ENCODE measurements around the gene CFB. TPM values are rescaled to one million over a fixed set of nuclear protein-coding genes. Genes with fewer than 3 reads are reported as not detected.
A peak's percentile ranks its signal among the peaks of the same experiment; 100 is the strongest.

The CFB gene
- 22.6 and 25.5 TPM in 2 replicates for total RNA-seq (2021)
- Bru-seq, nascent RNA, result percentile 9 among the genes with signal in this experiment
- percentile 52 among the genes with signal in this experiment for BruChase-seq, experiment 1, labeled RNA remaining after a 2-hour chase
- percentile 40 among the genes with signal in this experiment for BruChase-seq, experiment 2, labeled RNA remaining after a 6-hour chase
- long read RNA-seq, transcript CFB-271 (18 exons, 2,862 nt), result major isoform, 24 of 31 reads
- long read RNA-seq, partial matches to known transcripts, result 5 of 31 reads
- long read RNA-seq, other reads (novel, unspliced or antisense), result 2 of 31 reads

- H3K36me3 ChIP-seq (ENCODE audit: low read depth), result no peaks in the 10 kb centered on the region
- TF ChIP-seq, protein P1, sequence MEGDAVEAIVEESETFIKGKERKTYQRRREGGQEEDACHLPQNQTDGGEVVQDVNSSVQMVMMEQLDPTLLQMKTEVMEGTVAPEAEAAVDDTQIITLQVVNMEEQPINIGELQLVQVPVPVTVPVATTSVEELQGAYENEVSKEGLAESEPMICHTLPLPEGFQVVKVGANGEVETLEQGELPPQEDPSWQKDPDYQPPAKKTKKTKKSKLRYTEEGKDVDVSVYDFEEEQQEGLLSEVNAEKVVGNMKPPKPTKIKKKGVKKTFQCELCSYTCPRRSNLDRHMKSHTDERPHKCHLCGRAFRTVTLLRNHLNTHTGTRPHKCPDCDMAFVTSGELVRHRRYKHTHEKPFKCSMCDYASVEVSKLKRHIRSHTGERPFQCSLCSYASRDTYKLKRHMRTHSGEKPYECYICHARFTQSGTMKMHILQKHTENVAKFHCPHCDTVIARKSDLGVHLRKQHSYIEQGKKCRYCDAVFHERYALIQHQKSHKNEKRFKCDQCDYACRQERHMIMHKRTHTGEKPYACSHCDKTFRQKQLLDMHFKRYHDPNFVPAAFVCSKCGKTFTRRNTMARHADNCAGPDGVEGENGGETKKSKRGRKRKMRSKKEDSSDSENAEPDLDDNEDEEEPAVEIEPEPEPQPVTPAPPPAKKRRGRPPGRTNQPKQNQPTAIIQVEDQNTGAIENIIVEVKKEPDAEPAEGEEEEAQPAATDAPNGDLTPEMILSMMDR (conservative IDR thresholded peaks at IDR 0.05), result no peak
- TF ChIP-seq EZH2 (IDR thresholded peaks at IDR 0.05; ENCODE audit: low read depth), result no peak
- peaks cover 33% of the 10 kb centered on the region; the same call in 1 of the 2 replicates for H3F3A ChIP-seq (ENCODE audit: insufficient read depth, low read depth)
- POLR2A ChIA-PET (ENCODE audit: unreplicated experiment), result interaction anchor here (0.6 to 1.1 kb wide), 9 partner anchors 12 to 1022 kb away, joined by 3 to 6 read pairs (median 4); partner anchors contain the start of genes ATF6B, BRD2 and DXO
- H3K4me3 ChIP-seq, result peak within 1 kb of the TSS; percentile 36; the same call in 1 of the 2 replicates
- CTCF ChIA-PET, result interaction anchor here (0.6 to 0.7 kb wide), 3 partner anchors 83 to 221 kb away, joined by 3 read pairs; no protein-coding TSS in a partner anchor
- H3K9me2 ChIP-seq (ENCODE audit: insufficient read depth), result no peaks in the 10 kb centered on the region; the same call in 1 of the 2 replicates
- peak within 1 kb of the TSS; percentile 81 for H3K27ac ChIP-seq
- H3K4me2 ChIP-seq, result peak within 1 kb of the TSS; percentile 85
- H3K9me3 ChIP-seq (ENCODE audit: insufficient read depth, low read depth), result no peaks in the 10 kb centered on the region
- intact Hi-C loops (cut with micrococcal nuclease; ENCODE audit: unreplicated experiment), result no loop called here
- DNase-seq, result peak; percentile 83 to 87
- H2AFZ ChIP-seq, result peak within 1 kb of the TSS; percentile 74
- no peaks in the 10 kb centered on the region for H3K79me2 ChIP-seq (ENCODE audit: low read depth)
- no TSS peak for BruUV-seq (replicated peaks)
- peaks cover 56% of the 10 kb centered on the region for H3K4me1 ChIP-seq (replicated peaks; ENCODE audit: insufficient read depth)
- H4K20me1 ChIP-seq (ENCODE audit: insufficient read depth), result no peaks in the 10 kb centered on the region
- no peaks in the 10 kb centered on the region for H3K27me3 ChIP-seq (ENCODE audit: insufficient read depth, low read depth)
Observed at GRCh38 chr6:31945507-31946369, at the start of gene CFB. CFB (plus strand) TSS chr6:31946095; CDS start chr6:31946222, 127 bp downstream.

GRCh38 chr6:31896493-31896855, 49.4 kb upstream of the CFB start:
- intact Hi-C loops (cut with micrococcal nuclease; ENCODE audit: unreplicated experiment), result loop anchor here (5.0 kb wide), 2 partner anchors 64 to 214 kb away; partner anchors contain the start of gene LY6G5C
- Histone ChIP-seq H3K27me3 (ENCODE audit: insufficient read depth, low read depth) (no peaks in the 10 kb centered on the region), H3K4me2 (peak overlapping the region; percentile 87), H3K36me3 (ENCODE audit: low read depth) (peaks cover 18% of the 10 kb centered on the region; the same call in 1 of the 2 replicates), H3K4me3 (peak overlapping the region; percentile 73; the same call in 1 of the 2 replicates), H2AFZ (peak overlapping the region; percentile 71; the same call in 1 of the 2 replicates), H3K9me2 (ENCODE audit: insufficient read depth) (no peaks in the 10 kb centered on the region), H3K4me1 (replicated peaks; ENCODE audit: insufficient read depth) (peaks cover 23% of the 10 kb centered on the region), H3K27ac (no peak overlapping the region), H4K20me1 (ENCODE audit: insufficient read depth) (no peaks in the 10 kb centered on the region), H3K79me2 (ENCODE audit: low read depth) (peaks cover 30% of the 10 kb centered on the region), H3F3A (ENCODE audit: insufficient read depth, low read depth) (peaks cover 28% of the 10 kb centered on the region), H3K9me3 (ENCODE audit: insufficient read depth, low read depth) (no peaks in the 10 kb centered on the region)
- ChIA-PET CTCF (no interaction called here), POLR2A (ENCODE audit: unreplicated experiment) (interaction anchor here (0.6 kb wide), 1 partner anchor 49 kb away, joined by 4 read pairs; the partner anchor contains the start of gene CFB)
- TF ChIP-seq, protein P1 (conservative IDR thresholded peaks at IDR 0.05), result no peak
- no peak for TF ChIP-seq EZH2 (IDR thresholded peaks at IDR 0.05; ENCODE audit: low read depth)
- no peak for DNase-seq
- BruUV-seq (replicated peaks), result no TSS peak
